H1 (cell line): Measurements from ENCODE around the gene ILKAP. TPM values are rescaled to one million over a fixed set of nuclear protein-coding genes. Genes with fewer than 3 reads are reported as not detected.

Experiments used
- CHD7 ChIP-seq: fragments of 300-600 bp; sonication (generic); IDR thresholded peaks from 2 replicates; pipeline ENCODE4 v1.7.1; 2012; ENCODE audit warnings: low read length, moderate library complexity, mild to moderate bottlenecking, inconsistent platforms; ENCODE audit not compliant: insufficient replicate concordance
- PHF8 ChIP-seq: fragments of 200-600 bp; sonication (generic); conservative IDR thresholded peaks from 2 replicates; pipeline ENCODE4 v1.7.1; 2012; ENCODE audit warnings: low read depth, mild to moderate bottlenecking, inconsistent platforms, low read length, moderate library complexity
- POLR2A ChIP-seq, 2 experiments: IDR thresholded peaks; 1 replicate in 1 of 2; 2 replicates in 1 of 2; pipeline ENCODE4 v1.6.1; 2011; ENCODE audit warnings: low read depth in 2 of 2, low read length in 2 of 2, mild to moderate bottlenecking in 2 of 2; ENCODE audit errors: control extremely low read depth in 1 of 2
- SIX5 ChIP-seq: IDR thresholded peaks from 2 replicates; pipeline ENCODE4 v1.6.1; 2011; ENCODE audit warnings: mild to moderate bottlenecking, low read depth, low read length
- SP1 ChIP-seq: IDR thresholded peaks from 2 replicates; pipeline ENCODE4 v1.6.1; 2011; ENCODE audit warnings: low read depth, low read length
- SP2 ChIP-seq: IDR thresholded peaks from 2 replicates; pipeline ENCODE4 v1.6.1; 2012; ENCODE audit warnings: mild to moderate bottlenecking, low read length, inconsistent platforms
- SUZ12 ChIP-seq: fragments of 200-600 bp; sonication (generic); IDR thresholded peaks from 2 replicates; pipeline ENCODE4 v1.6.1; 2012; ENCODE audit warnings: mild to moderate bottlenecking, inconsistent platforms, low read length, moderate library complexity, mixed read lengths
- USF2 ChIP-seq: IDR thresholded peaks from 2 replicates; pipeline ENCODE4 v1.6.1; 2011; ENCODE audit warnings: low read length, improper control_type of control experiment
- polyA plus RNA-seq, 7 experiments: library from polyadenylated mRNA; depleted of rRNA in 3 of 7; stranded (reverse) in 5 of 7; unstranded in 2 of 7; fragments of >200 nt in 5 of 7; fragments of 200-250 nt in 2 of 7; gene quantifications; 1 replicate in 5 of 7; 2 replicates in 1 of 7; 4 replicates in 1 of 7; pipeline versions ENCODE4 v1.2.1 to v1.2.3, GENCODE V29; 2011 to 2013; ENCODE audit warnings: missing spikeins in 2 of 7, mixed read lengths in 2 of 7
- total RNA-seq: library from RNA; stranded (reverse); fragmentation: NEBNext Ultra II Directional; extraction: Animal tissue kit (Norgen Biotek cat#: 25700); gene quantifications from 2 replicates; pipeline ENCODE4 v1.2.1, GENCODE V29; 2021

Gene ILKAP
- total and polyA plus RNA-seq, 2 of the 8 experiments (the other 6 are each of a cell fraction or from before 2014, with no cell fraction given) = 23.5 to 33.8 TPM

DNA sequence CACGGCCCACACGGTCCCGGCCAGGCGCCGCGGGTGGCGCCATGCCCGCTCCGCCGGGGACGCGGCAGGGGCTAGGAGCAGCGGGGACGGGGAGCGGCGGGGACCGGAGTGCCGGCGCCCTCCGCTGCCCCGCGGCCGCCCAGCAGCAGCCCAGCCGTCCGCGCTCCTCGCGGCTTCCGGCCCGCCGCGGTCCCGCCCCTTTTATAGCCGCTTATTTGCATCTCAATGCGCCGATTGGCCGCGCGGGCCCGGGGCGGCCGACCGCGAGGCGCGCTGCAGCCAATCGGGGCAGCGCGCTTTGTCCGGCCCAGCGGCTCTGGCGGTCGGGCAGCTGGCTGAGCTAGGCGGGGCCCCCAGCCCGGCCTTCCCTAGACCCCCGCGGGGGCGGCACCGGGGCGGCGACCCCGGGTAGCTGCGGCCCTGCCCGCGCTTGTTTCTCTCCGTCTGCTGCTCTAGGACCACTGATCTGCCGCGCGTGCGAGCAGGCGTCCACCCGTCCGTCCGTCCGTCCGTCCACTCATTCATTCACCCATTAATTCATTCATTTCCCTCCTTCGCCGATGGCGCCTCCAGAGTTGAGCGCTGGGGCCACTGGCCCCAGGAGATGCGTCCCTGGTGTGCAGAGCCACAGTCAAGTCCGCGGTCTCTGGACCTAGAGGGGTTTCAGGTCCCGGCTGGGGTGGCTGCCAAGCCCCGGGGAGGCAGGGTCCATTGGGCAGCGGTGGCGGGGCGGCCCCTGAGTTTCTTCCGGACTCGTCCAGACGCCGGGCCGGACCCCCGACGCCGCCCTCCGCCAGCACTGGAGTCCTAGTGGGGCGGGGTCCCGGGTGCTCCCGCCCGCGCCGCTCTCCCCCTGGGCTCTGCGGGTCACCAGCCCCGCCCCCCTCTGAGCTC, 36.6 kb upstream of the ILKAP start, which contains the start of gene HES6 (continued):
- TF ChIP-seq USF2 = no peak
- peak; percentile 93 for TF ChIP-seq PHF8
- peak; percentile 48; the same call in 1 of the 2 replicates for TF ChIP-seq SP1
- no peak for TF ChIP-seq CHD7
- no peak for TF ChIP-seq SUZ12
- peak in 1 of 2 experiments; percentile 92; a peak in 2 of 3 replicates for TF ChIP-seq POLR2A (IDR thresholded peaks at IDR 0.05; ENCODE audit: control extremely low read depth in 1 of 2, low read depth in 2 of 2, low read length in 2 of 2)
- no peak for TF ChIP-seq SIX5
- TF ChIP-seq SP2 = no peak
